ENCODE data around the gene GLB1L. TPM values are rescaled to one million over a fixed set of nuclear protein-coding genes. Genes with fewer than 3 reads are reported as not detected.

GLB1L gene
- total and polyA plus RNA-seq, 12 donors = 1.5 to 5.2 (median 2.4) TPM

DNA sequence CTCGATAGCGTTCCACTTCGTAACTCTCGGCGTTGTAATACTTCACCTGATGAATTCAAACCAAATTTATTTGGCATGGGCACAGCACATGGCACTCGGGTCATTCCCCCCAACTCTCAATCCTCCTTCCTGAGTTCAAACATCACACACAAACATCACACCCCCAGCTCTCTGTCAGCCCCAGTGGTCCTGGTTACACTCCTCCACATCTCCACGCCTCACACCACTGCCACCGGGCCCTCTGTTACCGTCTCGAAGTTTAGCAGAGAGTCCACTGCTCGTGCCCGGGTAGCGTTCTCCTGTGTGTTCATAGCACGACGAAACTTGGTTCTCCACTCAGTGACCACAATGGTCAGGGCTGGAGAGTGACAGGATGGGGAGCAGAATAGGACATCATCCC is 31.1 kb downstream of the GLB1L start:
- Histone ChIP-seq H3K9me3 (no peaks in the 10 kb centered on the region), H3K27ac (no peak overlapping the region), H3K4me1 (peaks cover 7 to 34% (median 23%) of the 10 kb centered on the region in 9 donors), H3K4me3 (no peak overlapping the region), H3K27me3 (no peaks in the 10 kb centered on the region), H3K36me3 (peaks cover 0 to 70% (median 15%) of the 10 kb centered on the region in 9 donors)
- ATAC-seq (no peak), DNase-seq (no peak)
- intact Hi-C loops (cut with DNase I) = no loop called here
- TF ChIP-seq CTCF (IDR thresholded peaks at IDR 0.05) = no peak
- WGBS, 2 donors = 96 to 97% methylated on average over 15 of the region's 15 CpGs

DNA sequence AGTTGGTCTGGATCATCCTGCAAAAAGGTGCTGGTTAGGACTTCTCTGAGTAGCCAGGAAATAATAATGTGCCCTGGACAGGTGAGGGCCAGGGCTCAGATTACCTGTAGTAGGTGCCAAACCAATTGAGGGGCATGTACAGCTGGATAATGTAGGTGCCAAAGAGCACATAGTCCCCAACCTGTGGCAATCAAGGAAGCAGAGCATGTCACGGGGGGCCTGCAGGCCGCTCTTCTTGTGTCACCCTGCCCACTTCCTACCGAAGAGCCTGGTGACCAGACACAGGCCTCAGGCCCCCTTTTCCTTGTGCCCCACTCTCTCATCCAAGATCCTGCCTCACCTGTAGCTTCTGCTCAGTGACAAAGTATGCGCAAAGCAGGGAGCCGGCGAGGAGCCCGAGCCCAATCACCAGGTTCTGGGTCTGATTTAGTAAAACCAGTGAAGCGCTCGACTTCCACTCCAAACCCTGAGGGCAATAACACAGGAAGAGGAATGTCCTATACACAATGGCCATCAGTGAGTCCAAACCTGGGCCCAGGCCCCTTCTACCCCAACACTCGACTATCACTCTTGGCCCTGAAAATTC is 31.7 kb downstream of the GLB1L start:
- no peak for DNase-seq
- Histone ChIP-seq H3K9me3 (no peaks in the 10 kb centered on the region), H3K27ac (no peak overlapping the region), H3K4me3 (no peak overlapping the region), H3K36me3 (peaks cover 0 to 76% (median 21%) of the 10 kb centered on the region in 9 donors), H3K4me1 (peaks cover 5 to 32% (median 18%) of the 10 kb centered on the region in 9 donors), H3K27me3 (no peaks in the 10 kb centered on the region)
- WGBS, 2 donors = 94 to 97% methylated on average over 10 of the region's 10 CpGs
- intact Hi-C loops (cut with DNase I) = no loop called here
- ATAC-seq = no peak
- no peak for TF ChIP-seq CTCF (IDR thresholded peaks at IDR 0.05)

- intact Hi-C loops (cut with DNase I) = no loop called here
- whole genome bisulfite sequencing, 2 donors = 81% methylated on average over 8 of the region's 8 CpGs
- H3K36me3 ChIP-seq = peaks cover 0 to 82% (median 23%) of the 10 kb centered on the region in 9 donors
- no peak overlapping the region for H3K27ac ChIP-seq
- no peaks in the 10 kb centered on the region for H3K27me3 ChIP-seq
- TF ChIP-seq CTCF (IDR thresholded peaks at IDR 0.05) = no peak
- ATAC-seq (no peak), DNase-seq (no peak)
- no peaks in the 10 kb centered on the region for H3K9me3 ChIP-seq
- no peak overlapping the region for H3K4me3 ChIP-seq
- peaks cover 5 to 32% (median 17%) of the 10 kb centered on the region in 9 donors for H3K4me1 ChIP-seq
Measured at GRCh38 chr2:219213026-219213415, 32.2 kb downstream of the GLB1L start.

DNA sequence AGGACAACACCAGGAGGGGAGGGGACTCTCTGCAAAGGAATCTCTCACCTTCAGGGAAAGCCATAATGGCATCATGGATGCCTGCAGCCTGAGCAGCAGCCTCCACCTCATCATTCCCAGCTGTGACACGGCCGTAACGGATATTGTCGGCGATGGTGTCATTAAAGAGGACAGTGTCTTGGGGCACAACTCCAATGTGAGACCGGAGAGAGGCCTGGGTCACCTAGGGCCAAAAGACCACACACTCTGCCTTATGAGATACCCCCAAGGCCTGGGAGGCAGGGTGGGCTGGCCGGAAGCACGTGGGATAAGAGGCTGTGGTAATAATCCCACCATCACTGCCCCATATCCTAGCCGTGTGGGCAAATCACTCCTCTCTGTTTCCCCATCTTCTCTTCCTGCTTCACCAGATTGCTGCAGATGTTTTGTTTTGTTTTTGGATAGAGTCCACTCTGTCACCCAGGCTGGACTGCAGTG is 34.3 kb downstream of the GLB1L start:
- WGBS, 2 donors = 90 to 92% methylated on average over 9 of the region's 9 CpGs
- no peak for TF ChIP-seq CTCF (IDR thresholded peaks at IDR 0.05)

More for the DNA sequence above, 34.3 kb downstream of the GLB1L start:
- Histone ChIP-seq H3K36me3 (peaks cover 0 to 81% (median 23%) of the 10 kb centered on the region in 9 donors), H3K4me1 (peaks cover 8 to 29% (median 19%) of the 10 kb centered on the region in 9 donors), H3K4me3 (no peak overlapping the region), H3K27ac (peak overlapping the region in 1 of 10 donors; percentile 38), H3K27me3 (no peaks in the 10 kb centered on the region), H3K9me3 (no peaks in the 10 kb centered on the region)
- ATAC-seq (no peak), DNase-seq (no peak)
- intact Hi-C loops (cut with DNase I) = no loop called here

All from heart right ventricle (tissue), 16 donors.